ENCODE data around the gene ELFN2.

The ELFN2 gene

GRCh38 chr22:37451218-37451617, 23.9 kb upstream of the ELFN2 start:
- TF ChIP-seq CTCF (IDR thresholded peaks at IDR 0.05), result no peak
- Histone ChIP-seq H3K27me3 (peaks cover 40% of the 10 kb centered on the region), H3K27ac (no peak overlapping the region), H3K9me3 (no peaks in the 10 kb centered on the region), H3K4me3 (ENCODE audit: low read depth in 1 of 2, low read length in 1 of 2) (no peak overlapping the region), H3K36me3 (no peaks in the 10 kb centered on the region), H3K4me1 (ENCODE audit: control insufficient read depth in 1 of 2, insufficient read depth in 1 of 2, low read depth in 1 of 2, low read length in 1 of 2) (no peaks in the 10 kb centered on the region)

GRCh38 chr22:37449331-37450001, 22.2 kb upstream of the ELFN2 start:
- TF ChIP-seq CTCF (IDR thresholded peaks at IDR 0.05), result no peak
- H3K27me3 ChIP-seq, result peaks cover 38% of the 10 kb centered on the region
- H3K4me1 ChIP-seq (ENCODE audit: control insufficient read depth in 1 of 2, insufficient read depth in 1 of 2, low read depth in 1 of 2, low read length in 1 of 2), result no peaks in the 10 kb centered on the region
- no peak overlapping the region for H3K27ac ChIP-seq
- no peak overlapping the region for H3K4me3 ChIP-seq (ENCODE audit: low read depth in 1 of 2, low read length in 1 of 2)
- H3K9me3 ChIP-seq, result no peaks in the 10 kb centered on the region
- no peaks in the 10 kb centered on the region for H3K36me3 ChIP-seq

- H3K4me3 ChIP-seq (ENCODE audit: low read depth in 1 of 2, low read length in 1 of 2), result no peak overlapping the region
- H3K9me3 ChIP-seq, result no peaks in the 10 kb centered on the region
- no peaks in the 10 kb centered on the region for H3K4me1 ChIP-seq (ENCODE audit: control insufficient read depth in 1 of 2, insufficient read depth in 1 of 2, low read depth in 1 of 2, low read length in 1 of 2)
- H3K27ac ChIP-seq, result no peak overlapping the region
- no peak for TF ChIP-seq CTCF (IDR thresholded peaks at IDR 0.05)
- peaks cover 33% of the 10 kb centered on the region for H3K27me3 ChIP-seq
- no peaks in the 10 kb centered on the region for H3K36me3 ChIP-seq
Observed at GRCh38 chr22:37448516-37449127, 21.3 kb upstream of the ELFN2 start.

- Histone ChIP-seq H3K27ac (no peak overlapping the region), H3K9me3 (no peaks in the 10 kb centered on the region), H3K4me1 (ENCODE audit: control insufficient read depth in 1 of 2, insufficient read depth in 1 of 2, low read depth in 1 of 2, low read length in 1 of 2) (peaks cover 0 to 4% of the 10 kb centered on the region in 2 experiments), H3K4me3 (ENCODE audit: low read depth in 1 of 2, low read length in 1 of 2) (no peak overlapping the region), H3K27me3 (peaks cover 49% of the 10 kb centered on the region), H3K36me3 (no peaks in the 10 kb centered on the region)
- TF ChIP-seq CTCF (IDR thresholded peaks at IDR 0.05), result no peak
Observed at GRCh38 chr22:37445501-37445900, 18.2 kb upstream of the ELFN2 start.

- no peak for TF ChIP-seq CTCF (IDR thresholded peaks at IDR 0.05)
- no peak overlapping the region for H3K27ac ChIP-seq
Observed at GRCh38 chr22:37443977-37444376, 16.7 kb upstream of the ELFN2 start.

More at GRCh38 chr22:37443977-37444376, 16.7 kb upstream of the ELFN2 start:
- no peaks in the 10 kb centered on the region for H3K36me3 ChIP-seq
- H3K27me3 ChIP-seq, result peaks cover 54% of the 10 kb centered on the region
- no peak overlapping the region for H3K4me3 ChIP-seq (ENCODE audit: low read depth in 1 of 2, low read length in 1 of 2)
- H3K4me1 ChIP-seq (ENCODE audit: control insufficient read depth in 1 of 2, insufficient read depth in 1 of 2, low read depth in 1 of 2, low read length in 1 of 2), result peaks cover 0 to 4% of the 10 kb centered on the region in 2 experiments
- no peaks in the 10 kb centered on the region for H3K9me3 ChIP-seq
